Measurements from ENCODE around the gene MEF2C.
"Not testable (repeated sequence)": the region's sequence is repeated elsewhere in the genome, so short reads cannot be mapped to it uniquely, and the experiment has no call there.

Gene MEF2C

DNA sequence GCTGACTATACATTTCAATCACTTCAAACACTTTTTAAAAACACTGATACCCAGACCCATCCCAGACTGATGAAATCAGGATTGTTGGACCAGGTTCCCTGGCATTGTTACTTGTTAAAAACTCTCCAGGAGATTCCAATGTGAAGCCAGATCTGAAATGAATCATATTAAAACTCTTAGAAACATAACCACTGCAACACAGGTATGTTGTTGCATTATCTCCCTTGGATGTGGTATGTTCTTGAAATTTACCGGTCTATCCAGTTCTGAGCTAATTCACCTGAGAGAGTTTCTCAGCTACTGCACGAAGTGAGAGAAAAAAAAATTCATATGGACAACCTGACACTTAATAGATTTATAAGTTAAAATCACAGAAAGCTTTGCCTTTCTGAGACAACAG, 21.8 kb downstream of the MEF2C start:
- DNase-seq (ENCODE audit: low spot score), result no peak

DNA sequence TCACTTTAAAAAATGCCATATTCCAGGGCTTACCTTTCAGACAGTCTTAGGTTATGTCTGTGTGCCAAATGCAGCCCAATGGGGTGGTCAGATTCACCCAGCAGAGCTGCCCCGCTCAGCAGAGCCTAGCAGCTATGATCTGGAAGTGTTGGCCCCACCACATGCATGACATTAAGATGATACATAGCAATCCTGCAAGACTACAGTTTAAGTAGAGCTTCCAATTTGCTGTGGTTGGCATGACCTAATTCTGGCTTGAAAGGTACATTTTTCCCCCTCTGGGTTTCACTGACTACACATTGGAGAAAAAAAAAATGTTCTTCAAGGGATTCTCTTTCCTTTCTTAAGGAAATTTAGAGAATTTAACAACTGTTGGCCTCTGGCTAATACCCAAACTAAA, 22.5 kb downstream of the MEF2C start:
- no peak for DNase-seq (ENCODE audit: low spot score)

GRCh38 chr5:88858392-88858791, 24.6 kb downstream of the MEF2C start:
- DNase-seq (ENCODE audit: low spot score), result no peak

DNA sequence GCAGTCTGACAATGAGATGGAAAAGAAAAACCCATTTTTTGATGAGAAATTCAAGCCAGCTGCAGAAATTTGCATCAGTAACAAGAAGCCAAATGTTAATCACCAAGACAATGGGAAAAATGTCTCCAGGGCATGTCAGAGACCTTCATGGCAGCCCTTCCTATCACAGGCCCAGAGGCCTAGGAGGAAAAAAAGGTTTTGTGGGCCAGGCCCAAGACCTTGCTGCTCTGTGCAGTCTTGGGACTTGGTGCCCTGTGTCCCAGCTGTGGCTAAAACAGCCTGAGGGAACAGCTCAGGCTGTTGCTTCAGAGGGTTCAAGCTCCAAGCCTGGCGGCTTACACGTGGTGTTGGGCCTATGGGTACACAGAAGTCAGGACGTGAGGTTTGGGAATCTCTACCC, 26.6 kb downstream of the MEF2C start:
- not testable (repeated sequence) for DNase-seq (ENCODE audit: low spot score)

DNA sequence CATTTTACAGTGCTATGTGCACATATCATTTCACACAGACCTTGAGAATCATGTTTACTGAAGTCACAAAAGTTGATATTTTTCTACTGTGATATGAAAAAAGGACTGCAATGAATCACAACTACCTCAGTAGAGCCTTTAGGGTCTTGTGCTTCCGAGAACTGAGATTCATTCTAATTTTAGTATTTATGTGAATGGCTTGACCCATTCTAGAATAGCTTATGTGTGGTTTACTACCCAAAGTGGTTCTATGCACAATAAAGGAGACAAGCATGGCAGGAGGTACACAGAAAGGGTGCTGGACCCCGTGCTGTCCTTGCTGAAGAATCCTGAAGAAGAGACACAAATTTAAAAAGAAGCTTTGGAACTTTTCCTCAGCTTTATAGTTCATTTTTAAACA, 28.2 kb downstream of the MEF2C start:
- DNase-seq (ENCODE audit: low spot score), result no peak

DNA sequence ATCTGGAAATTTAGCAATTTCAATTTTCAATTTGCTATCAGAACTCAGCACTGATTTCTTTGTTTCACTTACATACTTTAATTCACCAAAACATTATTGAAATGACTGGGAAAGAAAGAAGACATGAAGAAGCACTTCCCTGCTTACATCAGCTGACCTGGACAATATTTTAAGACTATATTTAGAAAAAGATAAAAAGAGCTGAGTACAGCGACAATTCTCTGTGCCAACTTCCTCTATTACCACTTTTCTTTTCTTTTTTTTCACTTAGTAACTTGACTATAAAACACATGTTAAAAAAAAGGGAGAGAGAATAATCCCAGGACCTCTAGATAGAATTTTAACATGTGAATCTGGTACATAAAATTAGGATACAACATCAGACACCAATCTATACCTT, 35.6 kb downstream of the MEF2C start:
- DNase-seq (ENCODE audit: low spot score), result no peak

DNA sequence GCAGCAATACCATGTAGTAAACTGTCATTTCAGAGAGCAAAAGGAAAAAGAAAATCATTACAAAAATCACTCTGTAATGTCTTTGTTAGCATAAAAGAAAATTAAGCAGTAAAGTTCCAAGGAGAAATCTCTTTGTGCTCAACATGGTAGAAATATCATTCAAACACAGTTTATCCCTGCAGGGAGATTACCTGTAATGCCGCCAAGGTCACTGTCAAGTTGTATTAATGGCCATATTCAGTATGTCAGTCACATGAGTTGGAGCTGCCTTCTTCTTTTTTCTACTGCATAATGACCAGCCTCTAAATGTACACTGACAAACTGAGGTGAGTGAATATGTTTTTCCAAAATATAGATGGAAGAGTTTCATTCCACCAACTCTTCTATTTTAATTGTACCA, 36.5 kb downstream of the MEF2C start:
- DNase-seq (ENCODE audit: low spot score), result no peak

- no peak for DNase-seq (ENCODE audit: low spot score)
Measured at GRCh38 chr5:88845081-88845697, 37.8 kb downstream of the MEF2C start.

DNA sequence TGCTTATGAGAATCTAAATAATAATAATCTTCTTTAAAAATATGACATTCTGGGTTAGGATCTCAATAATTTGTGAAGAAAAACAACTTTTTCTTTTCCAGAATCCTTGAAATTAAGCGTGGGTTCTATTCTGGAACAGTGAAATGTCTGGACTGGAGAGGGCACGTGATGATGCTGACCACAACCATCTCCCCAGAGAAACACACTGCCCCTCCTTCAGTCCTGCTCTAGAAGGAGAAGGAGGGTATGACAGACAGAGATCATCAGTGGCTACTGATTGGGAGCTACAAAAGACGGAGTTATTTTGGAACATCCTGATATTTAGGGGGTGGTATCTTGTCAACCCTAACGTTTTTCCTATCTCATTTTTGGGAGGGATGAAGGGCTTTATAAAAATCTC, 40.2 kb downstream of the MEF2C start:
- no peak for DNase-seq (ENCODE audit: low spot score)

- DNase-seq (ENCODE audit: low spot score), result no peak
Measured at GRCh38 chr5:88841212-88841611, 41.8 kb downstream of the MEF2C start.

DNA sequence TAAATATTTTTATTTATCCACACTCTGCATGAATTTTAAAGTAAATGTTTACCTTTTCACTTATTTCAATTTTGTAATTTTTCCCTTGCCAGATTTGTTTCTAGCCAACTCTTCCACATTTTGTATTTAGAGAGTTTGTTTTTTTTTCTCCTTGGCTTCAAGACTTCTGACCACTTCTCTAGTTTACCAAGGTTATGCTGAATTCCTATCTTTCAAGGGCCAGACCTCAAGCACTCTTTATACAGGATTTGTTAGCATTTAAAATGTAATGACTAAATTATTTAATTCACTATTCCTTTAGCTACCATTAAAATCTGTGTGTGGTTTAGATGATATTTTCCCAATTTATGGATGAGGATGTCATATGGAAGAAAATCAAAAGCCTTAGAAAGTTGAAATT, 42.5 kb downstream of the MEF2C start:
- no peak for DNase-seq (ENCODE audit: low spot score)

DNA sequence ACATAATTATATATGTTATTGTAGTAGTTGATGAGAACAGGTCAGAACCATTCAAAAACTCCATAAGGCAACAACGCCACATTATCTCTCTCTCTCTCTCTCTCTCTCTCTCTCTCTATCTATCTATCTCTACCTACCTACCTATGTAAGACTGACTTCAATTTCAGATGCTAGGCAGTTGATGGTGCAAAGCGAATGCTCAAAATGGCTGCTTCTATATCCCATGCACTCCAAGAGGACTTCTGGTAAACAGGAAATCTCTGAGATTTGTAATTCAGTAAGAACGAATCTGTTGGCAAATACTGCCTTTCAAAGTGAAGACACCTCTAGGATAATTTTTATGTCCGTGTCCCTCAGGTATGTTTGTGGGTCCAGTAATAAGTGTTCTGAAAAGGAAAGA, 43.7 kb downstream of the MEF2C start:
- no peak for DNase-seq (ENCODE audit: low spot score)

GRCh38 chr5:88838500-88838899, 44.5 kb downstream of the MEF2C start:
- no peak for DNase-seq (ENCODE audit: low spot score)

GRCh38 chr5:88837817-88838216, 45.2 kb downstream of the MEF2C start:
- no peak for DNase-seq (ENCODE audit: low spot score)

GRCh38 chr5:88837222-88837621, 45.8 kb downstream of the MEF2C start:
- no peak for DNase-seq (ENCODE audit: low spot score)

DNA sequence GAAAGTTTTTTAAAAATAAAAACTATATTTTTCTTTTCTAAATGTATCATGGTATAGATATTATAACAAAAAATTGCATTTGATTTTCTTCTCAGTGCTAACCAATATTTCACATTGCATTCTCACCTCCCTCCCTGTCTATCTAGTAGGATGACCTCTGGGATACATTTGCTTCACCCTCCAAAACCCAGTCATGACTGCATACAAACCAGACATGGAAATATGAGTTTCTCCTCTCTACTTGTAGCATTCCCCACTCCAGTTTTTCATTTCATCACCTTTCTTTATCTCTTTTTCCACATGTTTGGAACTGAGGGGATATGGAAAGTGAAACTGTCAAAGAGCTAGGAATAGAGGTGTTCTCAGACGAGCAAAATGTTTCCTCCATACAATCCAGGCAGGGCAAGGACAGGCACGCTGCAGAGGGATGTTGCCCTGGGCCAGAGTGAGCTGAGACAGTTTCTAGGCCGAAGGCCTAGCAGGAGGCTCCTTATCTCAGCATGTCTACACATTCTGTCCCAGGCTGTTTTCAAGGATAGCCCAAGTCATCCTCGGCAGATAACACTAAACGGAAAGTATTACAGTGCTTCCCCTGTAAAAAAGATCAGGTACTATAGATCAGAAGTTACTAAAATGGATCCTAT, 46.7 kb downstream of the MEF2C start:
- DNase-seq (ENCODE audit: low spot score), result no peak

GRCh38 chr5:88834499-88834898, 48.5 kb downstream of the MEF2C start:
- DNase-seq (ENCODE audit: low spot score), result no peak

DNA sequence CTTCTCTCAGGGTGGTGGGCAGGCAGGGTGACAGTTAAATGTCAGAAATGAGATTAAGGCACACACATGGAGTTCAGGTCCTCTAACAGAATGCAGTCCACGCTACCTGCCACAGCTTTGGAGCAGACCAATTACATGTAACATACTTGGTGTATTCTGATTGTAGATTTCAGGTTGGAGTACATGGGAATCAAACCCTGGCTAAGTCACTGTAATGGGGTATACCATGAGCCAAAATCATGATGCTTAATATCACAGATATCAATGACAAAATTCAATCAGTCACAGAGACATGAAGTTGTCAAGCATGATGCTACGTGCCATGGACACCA, 48.9 kb downstream of the MEF2C start:
- no peak for DNase-seq (ENCODE audit: low spot score)

DNA sequence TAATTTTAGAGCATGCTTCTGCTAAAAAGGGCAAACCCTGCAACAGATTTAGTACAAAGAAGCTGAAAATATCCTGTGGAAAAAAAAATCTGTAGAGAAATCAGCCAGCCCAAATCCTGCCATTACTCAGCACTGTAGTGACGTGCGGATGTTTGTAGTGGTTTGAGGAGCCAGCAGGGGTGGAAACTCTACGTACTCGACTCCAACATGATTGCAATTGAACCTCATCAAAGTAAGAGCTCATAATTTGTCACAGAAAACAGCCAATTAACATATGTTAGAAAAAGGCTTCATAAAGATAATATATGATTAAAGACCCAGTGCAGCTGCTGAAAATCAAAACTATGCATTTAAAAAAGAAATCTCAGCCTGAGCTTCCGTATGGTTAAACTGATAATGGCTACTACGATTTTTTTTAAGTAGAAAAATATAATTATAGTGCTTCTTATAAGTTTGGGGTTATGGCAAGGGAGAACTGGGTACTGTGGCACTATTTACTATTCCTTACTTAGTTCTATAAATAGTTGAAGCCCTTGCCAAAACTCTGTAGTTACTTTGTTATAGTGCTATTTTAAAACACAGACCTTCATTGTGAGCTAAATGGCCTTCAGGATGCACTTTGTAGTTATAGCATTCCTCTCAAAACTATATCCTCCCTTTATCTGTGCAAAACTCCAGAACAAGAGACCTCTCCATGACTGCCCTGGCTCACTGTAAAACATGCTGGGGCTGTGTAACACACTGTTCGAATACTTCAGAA, 49.4 kb downstream of the MEF2C start:
- DNase-seq (ENCODE audit: low spot score), result peak; percentile 60

GRCh38 chr5:88831816-88832215, 51.2 kb downstream of the MEF2C start:
- no peak for DNase-seq (ENCODE audit: low spot score)

- DNase-seq (ENCODE audit: low spot score), result no peak
Measured at GRCh38 chr5:88830567-88830966, 52.4 kb downstream of the MEF2C start.

DNA sequence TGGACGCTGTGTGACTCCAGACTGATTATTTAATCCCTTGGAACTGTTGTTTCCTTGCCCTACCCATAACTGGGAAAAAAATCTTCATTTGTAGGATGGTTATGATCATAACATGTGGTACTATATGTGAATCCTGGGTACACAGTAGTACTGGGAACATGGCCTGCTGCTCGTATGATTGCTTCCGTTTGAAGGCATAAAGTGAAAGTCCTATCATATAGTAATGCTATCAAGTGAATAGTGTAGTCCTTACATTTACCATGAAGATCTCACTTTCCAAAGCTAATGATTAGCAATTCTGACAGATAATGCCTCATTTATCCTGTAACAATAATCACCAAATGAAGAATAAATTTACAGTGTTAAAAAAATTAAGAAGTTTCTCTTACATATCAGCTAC, 53.2 kb downstream of the MEF2C start:
- DNase-seq (ENCODE audit: low spot score), result no peak

DNA sequence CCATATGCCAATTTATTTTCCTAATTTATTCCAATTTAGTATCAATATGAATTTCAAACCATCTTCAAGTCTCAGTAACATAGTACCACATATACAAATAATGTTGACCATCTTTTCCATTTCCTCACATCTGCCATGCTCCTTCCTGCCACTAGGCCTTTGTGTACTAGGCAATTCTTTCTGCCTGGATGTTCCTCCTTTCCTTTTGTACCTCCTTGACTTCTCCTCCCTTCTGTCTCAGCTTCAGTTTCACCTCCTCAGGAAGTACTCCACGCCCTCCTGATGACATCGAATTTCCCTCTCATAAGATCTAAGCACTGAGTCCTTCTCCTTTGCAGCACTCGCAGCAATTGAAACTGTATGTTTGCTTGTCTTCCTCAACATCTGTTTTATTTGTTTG, 53.9 kb downstream of the MEF2C start:
- DNase-seq (ENCODE audit: low spot score), result peak; percentile 69

DNA sequence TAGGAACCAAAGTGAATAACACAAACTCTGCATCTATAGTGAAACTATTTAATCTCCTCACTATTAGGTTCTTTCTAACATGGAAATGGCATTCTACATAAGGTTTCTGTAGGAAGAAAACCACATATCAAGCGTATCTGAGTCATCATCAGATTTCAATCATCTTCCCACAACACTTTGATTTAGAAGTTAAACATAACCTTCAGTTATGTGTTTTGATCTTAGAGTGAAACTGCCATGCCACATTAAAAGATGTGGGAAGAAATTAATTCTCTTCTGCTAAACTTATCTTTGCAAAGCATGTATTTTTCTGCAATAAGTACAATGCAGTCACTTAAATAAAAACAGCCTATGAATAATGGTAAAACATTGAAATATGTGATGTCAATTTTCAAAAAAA, 55.0 kb downstream of the MEF2C start:
- DNase-seq (ENCODE audit: low spot score), result no peak

All from Ammon's horn (tissue), 1 donor.